Measurements from ENCODE around the gene ADAP1.

The ADAP1 gene

DNA sequence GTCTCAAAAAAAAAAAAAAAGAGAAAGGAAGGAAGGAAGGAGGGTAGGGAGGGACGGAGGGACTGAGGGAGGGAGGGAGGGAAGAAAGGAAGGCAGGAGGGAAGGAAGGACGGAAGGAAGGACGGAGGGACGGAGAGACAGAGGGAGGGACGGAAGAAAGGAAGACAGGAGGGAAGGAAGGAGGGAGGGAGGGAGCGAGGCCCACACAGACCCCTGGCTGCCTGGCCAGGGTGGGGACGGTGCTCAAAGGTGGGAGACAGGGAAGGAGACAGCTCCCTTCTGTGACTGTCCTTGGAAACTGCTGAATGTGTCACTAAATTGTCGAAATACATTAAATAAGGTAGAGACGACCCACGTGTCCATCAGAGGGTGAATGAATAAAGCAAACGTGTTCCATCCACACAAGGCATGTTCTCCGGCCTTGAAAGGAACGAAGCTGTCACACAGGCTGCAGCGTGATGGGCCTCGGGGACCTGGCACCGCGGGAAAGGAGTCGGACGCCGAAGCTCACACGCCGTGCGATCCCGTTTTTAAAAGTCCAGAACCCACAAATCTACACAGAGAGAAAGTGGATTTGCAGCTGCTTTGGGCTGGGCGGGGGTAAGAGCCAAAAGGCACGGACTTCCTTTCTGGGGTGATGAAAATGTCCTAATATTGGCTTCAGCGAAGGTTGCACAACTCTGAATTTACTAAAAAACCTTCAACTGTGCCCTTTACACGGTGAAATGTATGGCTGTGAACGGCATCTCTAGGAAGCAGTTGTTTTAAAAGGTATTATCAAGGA lies 23.3 kb downstream of the ADAP1 start:
- TF ChIP-seq, protein P1, sequence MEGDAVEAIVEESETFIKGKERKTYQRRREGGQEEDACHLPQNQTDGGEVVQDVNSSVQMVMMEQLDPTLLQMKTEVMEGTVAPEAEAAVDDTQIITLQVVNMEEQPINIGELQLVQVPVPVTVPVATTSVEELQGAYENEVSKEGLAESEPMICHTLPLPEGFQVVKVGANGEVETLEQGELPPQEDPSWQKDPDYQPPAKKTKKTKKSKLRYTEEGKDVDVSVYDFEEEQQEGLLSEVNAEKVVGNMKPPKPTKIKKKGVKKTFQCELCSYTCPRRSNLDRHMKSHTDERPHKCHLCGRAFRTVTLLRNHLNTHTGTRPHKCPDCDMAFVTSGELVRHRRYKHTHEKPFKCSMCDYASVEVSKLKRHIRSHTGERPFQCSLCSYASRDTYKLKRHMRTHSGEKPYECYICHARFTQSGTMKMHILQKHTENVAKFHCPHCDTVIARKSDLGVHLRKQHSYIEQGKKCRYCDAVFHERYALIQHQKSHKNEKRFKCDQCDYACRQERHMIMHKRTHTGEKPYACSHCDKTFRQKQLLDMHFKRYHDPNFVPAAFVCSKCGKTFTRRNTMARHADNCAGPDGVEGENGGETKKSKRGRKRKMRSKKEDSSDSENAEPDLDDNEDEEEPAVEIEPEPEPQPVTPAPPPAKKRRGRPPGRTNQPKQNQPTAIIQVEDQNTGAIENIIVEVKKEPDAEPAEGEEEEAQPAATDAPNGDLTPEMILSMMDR (IDR thresholded peaks at IDR 0.05) = no peak
- peak overlapping the region; percentile 63 for H3K27ac ChIP-seq
- no peaks in the 10 kb centered on the region for H3K27me3 ChIP-seq
- H3K36me3 ChIP-seq = peaks cover 45% of the 10 kb centered on the region
- H3K9me3 ChIP-seq = no peaks in the 10 kb centered on the region
- H3K4me3 ChIP-seq (ENCODE audit: low read depth in 1 of 2, low read length in 1 of 2) = peak overlapping the region in 1 of 2 experiments; percentile 2
- peaks cover 30 to 32% of the 10 kb centered on the region in 2 experiments for H3K4me1 ChIP-seq (ENCODE audit: control insufficient read depth in 1 of 2, insufficient read depth in 1 of 2, low read depth in 1 of 2, low read length in 1 of 2)

DNA sequence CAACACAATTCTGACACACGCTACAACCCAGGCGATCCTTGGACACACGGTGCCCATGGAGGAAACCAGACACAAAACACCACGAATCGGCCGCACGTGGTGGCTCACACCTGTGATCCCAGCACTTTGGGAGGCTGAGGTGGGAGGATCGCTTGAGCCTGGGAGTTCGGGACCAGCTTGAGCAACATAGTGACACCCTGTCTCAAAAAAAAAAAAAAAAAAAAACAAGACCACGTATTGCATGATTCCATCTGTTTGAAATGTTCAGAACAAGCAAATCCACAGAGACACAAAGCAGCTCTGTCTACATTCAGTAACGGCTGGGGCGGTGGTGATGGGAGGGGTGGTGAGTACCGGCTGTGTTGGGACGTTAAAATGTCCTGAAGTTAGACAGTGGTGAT lies 25.2 kb downstream of the ADAP1 start:
- H3K4me1 ChIP-seq (ENCODE audit: control insufficient read depth in 1 of 2, insufficient read depth in 1 of 2, low read depth in 1 of 2, low read length in 1 of 2) = peaks cover 32 to 35% of the 10 kb centered on the region in 2 experiments
- no peak overlapping the region for H3K4me3 ChIP-seq (ENCODE audit: low read depth in 1 of 2, low read length in 1 of 2)
- H3K27me3 ChIP-seq = peaks cover 11% of the 10 kb centered on the region
- H3K36me3 ChIP-seq = peaks cover 41% of the 10 kb centered on the region
- TF ChIP-seq, protein P1 (IDR thresholded peaks at IDR 0.05) = no peak
- H3K27ac ChIP-seq = no peak overlapping the region
- H3K9me3 ChIP-seq = no peaks in the 10 kb centered on the region

DNA sequence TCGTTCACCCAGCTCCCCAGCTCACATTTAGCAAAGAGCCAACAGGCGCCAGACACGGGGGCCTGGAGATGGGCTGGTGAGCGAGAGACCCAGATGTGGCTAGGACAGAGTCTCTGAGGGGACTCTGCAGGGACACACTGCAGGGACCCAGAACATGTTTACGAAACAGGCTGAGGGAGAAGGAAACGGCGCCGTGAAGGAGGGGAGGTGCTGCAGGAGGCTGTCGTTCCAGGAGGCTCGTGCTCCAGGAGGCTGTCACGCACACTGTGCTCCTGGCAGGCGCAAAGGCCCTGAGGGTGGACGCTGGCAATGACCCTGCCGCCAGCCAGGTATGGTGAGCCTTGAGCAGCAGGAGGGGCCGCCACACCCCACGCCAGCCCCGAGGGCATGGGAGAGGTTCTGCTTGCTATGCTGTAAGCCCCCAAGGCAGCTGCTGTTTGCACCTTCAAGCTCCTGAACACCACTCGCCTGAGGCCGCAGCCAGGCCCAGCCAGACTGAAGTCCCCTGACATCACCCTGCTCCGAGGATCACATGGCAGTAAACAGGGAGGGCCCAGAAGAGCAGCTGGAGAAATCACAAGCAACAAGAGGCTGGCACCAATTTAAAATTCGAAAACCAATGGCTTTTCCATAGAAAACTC lies 27.3 kb downstream of the ADAP1 start:
- H3K27ac ChIP-seq = no peak overlapping the region
- peaks cover 48 to 52% of the 10 kb centered on the region in 2 experiments for H3K4me1 ChIP-seq (ENCODE audit: control insufficient read depth in 1 of 2, insufficient read depth in 1 of 2, low read depth in 1 of 2, low read length in 1 of 2)
- H3K4me3 ChIP-seq (ENCODE audit: low read depth in 1 of 2, low read length in 1 of 2) = no peak overlapping the region
- peaks cover 27% of the 10 kb centered on the region for H3K36me3 ChIP-seq
- H3K9me3 ChIP-seq = no peaks in the 10 kb centered on the region
- TF ChIP-seq, protein P1 (IDR thresholded peaks at IDR 0.05) = no peak
- H3K27me3 ChIP-seq = peaks cover 15% of the 10 kb centered on the region

DNA sequence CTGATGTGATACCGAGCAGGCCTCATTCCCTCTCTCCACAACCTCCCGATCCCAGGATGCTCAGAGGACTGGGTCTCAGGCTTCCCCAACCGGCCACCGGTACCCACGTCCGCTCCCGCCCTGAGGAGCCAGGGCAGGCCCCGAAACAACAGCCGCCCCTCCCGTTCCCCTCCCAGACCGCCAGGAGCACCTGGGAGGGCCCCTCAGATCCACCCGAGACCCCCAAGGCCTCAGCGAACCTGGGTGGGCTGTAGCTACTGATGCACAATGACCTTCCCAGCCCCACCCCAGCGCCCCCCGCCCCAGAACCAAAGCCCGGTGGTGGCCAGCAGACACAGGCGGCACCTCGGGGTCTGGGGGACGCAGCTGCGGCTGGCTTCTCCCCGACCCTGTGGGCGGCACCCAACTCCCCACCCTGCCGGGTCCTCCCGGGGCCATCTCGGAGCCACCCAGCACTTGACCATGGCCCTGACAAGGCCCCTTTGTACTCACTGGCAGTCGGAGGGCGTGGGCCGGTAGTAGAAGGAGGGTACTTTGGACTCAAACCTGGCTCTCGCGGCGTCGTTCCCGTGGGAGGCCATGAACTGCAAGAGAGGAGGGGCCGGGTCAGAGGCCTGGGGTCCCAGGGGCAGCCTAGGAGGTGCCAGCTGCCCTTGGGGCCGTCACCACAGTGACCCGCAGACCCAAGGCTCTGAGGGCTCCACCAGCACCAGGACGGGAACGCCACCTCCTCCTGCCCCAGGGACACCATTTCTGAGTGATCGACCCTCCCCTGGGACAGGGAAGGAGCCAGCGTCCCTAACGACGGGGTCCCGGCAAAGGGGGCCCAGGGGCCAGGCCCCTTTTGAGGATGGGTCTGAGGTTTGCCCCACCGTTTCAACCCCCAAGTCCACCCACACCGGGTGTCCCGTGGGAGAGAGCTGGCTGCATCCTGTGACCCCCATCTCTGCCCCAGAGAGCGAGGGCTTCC lies 28.1 kb downstream of the ADAP1 start:
- Histone ChIP-seq H3K27ac (no peak overlapping the region), H3K4me1 (ENCODE audit: control insufficient read depth in 1 of 2, insufficient read depth in 1 of 2, low read depth in 1 of 2, low read length in 1 of 2) (peaks cover 42 to 51% of the 10 kb centered on the region in 2 experiments), H3K4me3 (ENCODE audit: low read depth in 1 of 2, low read length in 1 of 2) (no peak overlapping the region), H3K9me3 (no peaks in the 10 kb centered on the region), H3K27me3 (peaks cover 23% of the 10 kb centered on the region), H3K36me3 (peaks cover 26% of the 10 kb centered on the region)
- TF ChIP-seq, protein P1 (IDR thresholded peaks at IDR 0.05) = no peak

DNA sequence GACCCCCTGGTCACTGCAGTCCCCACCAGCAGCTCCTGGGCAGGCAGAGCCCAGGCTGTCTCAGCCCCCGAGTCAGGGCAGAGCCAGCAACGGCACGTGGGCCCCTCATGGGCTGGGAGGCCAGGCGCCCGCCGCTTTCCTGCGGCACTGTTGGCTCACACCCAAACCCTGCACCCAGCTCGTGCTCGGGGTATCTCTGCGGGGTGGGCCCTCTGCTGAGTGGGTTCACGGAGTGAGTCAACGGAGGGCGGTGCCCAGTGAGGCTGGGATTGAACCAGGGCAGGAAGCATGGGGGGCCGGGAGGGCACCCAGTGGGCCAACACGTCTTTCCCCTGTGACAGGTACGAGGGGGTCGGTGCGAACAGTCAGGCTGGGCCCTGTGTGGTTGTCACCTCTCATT lies 28.9 kb downstream of the ADAP1 start:
- peaks cover 26% of the 10 kb centered on the region for H3K36me3 ChIP-seq
- no peak overlapping the region for H3K4me3 ChIP-seq (ENCODE audit: low read depth in 1 of 2, low read length in 1 of 2)
- peaks cover 23% of the 10 kb centered on the region for H3K27me3 ChIP-seq
- H3K9me3 ChIP-seq = no peaks in the 10 kb centered on the region
- TF ChIP-seq, protein P1 (IDR thresholded peaks at IDR 0.05) = no peak
- H3K27ac ChIP-seq = no peak overlapping the region
- H3K4me1 ChIP-seq (ENCODE audit: control insufficient read depth in 1 of 2, insufficient read depth in 1 of 2, low read depth in 1 of 2, low read length in 1 of 2) = peaks cover 35 to 43% of the 10 kb centered on the region in 2 experiments
